OCI-LY1 (cell line): ENCODE data around the gene SLC12A7.

ENCODE experiments used
- H2AFZ ChIP-seq: fragments of 200-600 bp; sonication (generic), shearing (Covaris generic); 2 replicates; pipeline ENCODE4 v1.6.0; 2014; ENCODE audit warnings: antibody characterized with exemption, mild to moderate bottlenecking, low read length
- H3F3A ChIP-seq: fragments of 200-600 bp; sonication (generic), shearing (Covaris generic); 2 replicates; pipeline ENCODE4 v1.6.0; 2014; ENCODE audit warnings: mild to moderate bottlenecking, antibody characterized with exemption, low read length, moderate library complexity; ENCODE audit not compliant: insufficient read depth
- H3K27ac ChIP-seq: fragments of 200-600 bp; sonication (generic); 2 replicates; pipeline ENCODE4 v1.5.1; 2014; ENCODE audit warnings: low read length, mixed run types, mild to moderate bottlenecking, low read depth; ENCODE audit not compliant: poor library complexity, severe bottlenecking
- H3K27me3 ChIP-seq: fragments of 200-600 bp; sonication (generic); 2 replicates; pipeline ENCODE4 v1.6.0; 2014; ENCODE audit warnings: antibody characterized with exemption, mild to moderate bottlenecking, low read length, moderate library complexity; ENCODE audit not compliant: insufficient read depth
- H3K36me3 ChIP-seq: fragments of 200-600 bp; sonication (generic); 2 replicates; pipeline ENCODE4 v1.6.1; 2014; ENCODE audit warnings: mild to moderate bottlenecking, antibody characterized with exemption, low read length, moderate library complexity, mixed read lengths; ENCODE audit not compliant: insufficient read depth
- H3K4me1 ChIP-seq: fragments of 200-600 bp; sonication (generic); 2 replicates; pipeline ENCODE4 v1.5.1; 2014; ENCODE audit warnings: mild to moderate bottlenecking, low read length, moderate library complexity; ENCODE audit not compliant: insufficient read depth, severe bottlenecking
- H3K4me2 ChIP-seq: fragments of 200-600 bp; sonication (generic), shearing (Covaris generic); 2 replicates; pipeline ENCODE4 v1.6.1; 2014; ENCODE audit warnings: low read length
- H3K4me3 ChIP-seq: fragments of 200-600 bp; sonication (generic); 2 replicates; pipeline ENCODE4 v1.5.1; 2014; ENCODE audit warnings: low read length, low read depth, mild to moderate bottlenecking, mixed read lengths; ENCODE audit not compliant: poor library complexity, severe bottlenecking
- H3K79me2 ChIP-seq: fragments of 200-600 bp; shearing (Covaris generic); 2 replicates; pipeline ENCODE4 v1.6.1; 2016; ENCODE audit warnings: mixed run types, low read length, mixed read lengths; ENCODE audit not compliant: insufficient read depth
- H3K9ac ChIP-seq: fragments of 200-600 bp; sonication (generic), shearing (Covaris generic); 2 replicates; pipeline ENCODE4 v1.6.1; 2014; ENCODE audit warnings: mild to moderate bottlenecking, low read length, mixed read lengths
- H3K9me2 ChIP-seq: fragments of 200-600 bp; sonication (generic), shearing (Covaris generic); 2 replicates; pipeline ENCODE4 v1.6.1; 2014; ENCODE audit warnings: low read depth, mild to moderate bottlenecking, low read length, mixed read lengths
- H3K9me3 ChIP-seq: fragments of 200-600 bp; shearing (Covaris generic); 2 replicates; pipeline ENCODE4 v1.6.1; 2014; ENCODE audit warnings: low read length, mixed read lengths
- H4K20me1 ChIP-seq: fragments of 200-600 bp; sonication (generic), shearing (Covaris generic); 2 replicates; pipeline ENCODE4 v1.6.0; 2016; ENCODE audit warnings: mild to moderate bottlenecking, low read length; ENCODE audit not compliant: insufficient read depth
- CTCF ChIP-seq: fragments of 200-600 bp; sonication (generic), shearing (Covaris generic); IDR thresholded peaks from 2 replicates; pipeline ENCODE4 v1.5.1; 2017; ENCODE audit warnings: mild to moderate bottlenecking, antibody characterized with exemption, low read length, moderate library complexity, mixed read lengths
- EZH2 ChIP-seq: fragments of 200-600 bp; sonication (generic), shearing (Covaris generic); IDR thresholded peaks from 2 replicates; pipeline ENCODE4 v1.8.0; 2017; ENCODE audit warnings: borderline replicate concordance, mixed run types, mild to moderate bottlenecking, antibody characterized with exemption, low read length, moderate library complexity, mixed read lengths

The SLC12A7 gene

DNA sequence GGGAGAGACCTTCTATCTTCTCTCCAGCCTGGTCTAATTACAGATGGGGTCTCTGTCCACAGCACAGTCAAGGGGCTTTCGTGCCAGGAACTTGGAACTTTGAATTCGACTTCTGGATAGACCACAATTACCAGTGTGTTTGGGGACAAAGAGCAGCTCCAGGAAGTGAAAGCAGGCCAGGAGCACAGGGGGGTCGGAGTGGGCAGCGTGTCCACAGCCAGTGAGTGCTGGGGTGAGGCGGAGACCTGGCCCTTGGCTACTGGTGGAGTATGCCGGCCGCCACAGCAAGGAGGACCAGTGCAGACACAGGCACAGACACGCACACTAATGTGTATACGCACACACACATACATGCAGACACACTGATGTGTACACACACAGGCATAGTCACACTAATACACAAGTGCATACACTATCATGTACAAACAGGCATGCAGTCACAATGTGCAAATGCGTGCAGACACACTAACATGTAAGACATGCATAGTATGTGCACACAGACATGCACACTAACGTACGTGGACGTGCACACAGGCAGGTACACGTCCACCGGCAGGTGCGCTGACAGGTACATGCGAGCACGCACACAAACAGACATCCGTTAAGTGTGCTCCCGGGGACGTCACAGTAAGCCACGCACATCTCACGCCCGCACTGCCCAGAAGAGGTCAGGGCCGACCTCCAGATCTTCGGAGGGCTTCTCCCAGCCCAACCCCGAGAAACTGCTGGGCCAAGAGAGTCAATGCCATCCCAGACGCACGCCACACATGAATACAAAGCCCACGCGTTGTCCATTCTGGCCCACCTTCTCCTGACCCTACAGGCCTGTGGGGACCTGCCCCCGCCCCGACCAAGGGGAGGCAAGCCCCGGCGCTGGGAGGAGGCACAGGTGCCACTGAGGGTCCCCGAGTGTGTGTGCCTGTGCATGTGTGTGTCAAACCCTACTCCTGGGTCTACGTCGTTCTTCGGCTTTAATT, 56.8 kb downstream of the SLC12A7 start:
- no peak overlapping the region for H2AFZ ChIP-seq
- H3F3A ChIP-seq: no peaks in the 10 kb centered on the region
- TF ChIP-seq EZH2 (no peak), CTCF (no peak)
- no peak overlapping the region for H3K27ac ChIP-seq
- peaks cover 7% of the 10 kb centered on the region; the same call in 1 of the 2 replicates for H3K27me3 ChIP-seq
- no peaks in the 10 kb centered on the region for H3K36me3 ChIP-seq
- no peaks in the 10 kb centered on the region for H3K9me2 ChIP-seq
- no peaks in the 10 kb centered on the region for H3K4me1 ChIP-seq
- H3K9me3 ChIP-seq: no peaks in the 10 kb centered on the region
- no peak overlapping the region for H3K4me3 ChIP-seq
- H3K79me2 ChIP-seq: no peaks in the 10 kb centered on the region
- no peak overlapping the region for H3K9ac ChIP-seq
- H3K4me2 ChIP-seq: no peak overlapping the region
- H4K20me1 ChIP-seq: no peaks in the 10 kb centered on the region

- TF ChIP-seq EZH2 (no peak), CTCF (no peak)
- no peaks in the 10 kb centered on the region for H3F3A ChIP-seq
- H2AFZ ChIP-seq: no peak overlapping the region
- H3K79me2 ChIP-seq: no peaks in the 10 kb centered on the region
- no peaks in the 10 kb centered on the region for H3K4me1 ChIP-seq
- H3K9me3 ChIP-seq: no peaks in the 10 kb centered on the region
- no peak overlapping the region for H3K4me2 ChIP-seq
- H3K9me2 ChIP-seq: no peaks in the 10 kb centered on the region
- no peak overlapping the region for H3K27ac ChIP-seq
- H4K20me1 ChIP-seq: no peaks in the 10 kb centered on the region
- peaks cover 7% of the 10 kb centered on the region; the same call in 1 of the 2 replicates for H3K27me3 ChIP-seq
- no peak overlapping the region for H3K4me3 ChIP-seq
- no peaks in the 10 kb centered on the region for H3K36me3 ChIP-seq
- no peak overlapping the region for H3K9ac ChIP-seq
These were observed 57.7 kb downstream of the SLC12A7 start for GRCh38 chr5:1054018-1054798.

GRCh38 chr5:1053391-1054017, 58.4 kb downstream of the SLC12A7 start:
- H4K20me1 ChIP-seq: no peaks in the 10 kb centered on the region
- TF ChIP-seq EZH2 (no peak), CTCF (no peak; the same call in 1 of the 2 replicates)
- H3K4me2 ChIP-seq: no peak overlapping the region
- H3K27me3 ChIP-seq: peaks cover 7% of the 10 kb centered on the region; the same call in 1 of the 2 replicates
- no peaks in the 10 kb centered on the region for H3F3A ChIP-seq
- no peak overlapping the region for H2AFZ ChIP-seq
- no peaks in the 10 kb centered on the region for H3K9me2 ChIP-seq
- H3K4me3 ChIP-seq: no peak overlapping the region
- no peak overlapping the region for H3K27ac ChIP-seq
- no peaks in the 10 kb centered on the region for H3K9me3 ChIP-seq
- H3K79me2 ChIP-seq: no peaks in the 10 kb centered on the region
- H3K9ac ChIP-seq: no peak overlapping the region
- no peaks in the 10 kb centered on the region for H3K4me1 ChIP-seq
- H3K36me3 ChIP-seq: no peaks in the 10 kb centered on the region
